Smooth muscle cell (in vitro differentiated cells): ENCODE results near the gene ADGRB2. TPM values are rescaled to one million over a fixed set of nuclear protein-coding genes. Genes with fewer than 3 reads are reported as not detected.

ENCODE experiments used
- DNase-seq: peaks from one replicate; lab custom pipeline; 2025; ENCODE audit not compliant: unreplicated experiment; lab: John Stamatoyannopoulos, UW
- H2AFZ ChIP-seq: fragments of 200-600 bp; sonication (generic); 2 replicates; pipeline ENCODE4 v1.6.0; 2016; ENCODE audit warnings: antibody characterized with exemption, low read depth, mild to moderate bottlenecking
- H3F3A ChIP-seq: fragments of 200-600 bp; sonication (generic); 2 replicates; pipeline ENCODE4 v1.6.0; 2017; ENCODE audit warnings: antibody characterized with exemption, low read depth
- H3K27ac ChIP-seq: fragments of 200-600 bp; sonication (generic); 2 replicates; pipeline ENCODE4 v1.5.1; 2016; ENCODE audit warnings: low read depth, mild to moderate bottlenecking
- H3K27me3 ChIP-seq: fragments of 200-600 bp; sonication (generic); 2 replicates; pipeline ENCODE4 v1.6.1; 2016; ENCODE audit warnings: low read depth, mild to moderate bottlenecking
- H3K36me3 ChIP-seq: fragments of 200-600 bp; sonication (generic); 2 replicates; pipeline ENCODE4 v1.5.1; 2016; ENCODE audit warnings: low read depth
- H3K4me1 ChIP-seq: fragments of 200-600 bp; sonication (generic); 2 replicates; pipeline ENCODE4 v1.5.1; 2016; ENCODE audit warnings: low read depth
- H3K4me2 ChIP-seq: fragments of 200-600 bp; sonication (generic); 2 replicates; pipeline ENCODE4 v1.6.0; 2016; ENCODE audit warnings: mild to moderate bottlenecking
- H3K4me3 ChIP-seq: fragments of 200-600 bp; sonication (generic); 2 replicates; pipeline ENCODE4 v1.5.1; 2016; ENCODE audit warnings: mild to moderate bottlenecking
- H3K79me2 ChIP-seq: fragments of 200-600 bp; sonication (generic); 2 replicates; pipeline ENCODE4 v1.6.0; 2016; ENCODE audit warnings: low read depth, mild to moderate bottlenecking
- H3K9ac ChIP-seq: fragments of 200-600 bp; sonication (generic); 2 replicates; pipeline ENCODE4 v1.6.0; 2016; ENCODE audit warnings: low read depth
- H3K9me3 ChIP-seq: fragments of 200-600 bp; sonication (generic); replicated peaks from 2 replicates; pipeline ENCODE4 v1.5.1; 2016; ENCODE audit warnings: low read depth
- H4K20me1 ChIP-seq: fragments of 200-600 bp; sonication (generic); 2 replicates; pipeline ENCODE4 v1.6.0; 2016; ENCODE audit warnings: low read depth
- WGBS: methylation state at CpG from one replicate; pipeline ENCODE4 v1.1.7; 2016; ENCODE audit warnings: low lambda C conversion rate; 5-methylcytosine and 5-hydroxymethylcytosine counted together
- polyA plus RNA-seq: library from polyadenylated mRNA; unstranded; fragments of >200 nt; fragmentation: Nextera tagmentation; extraction: Ambion mirVana; gene quantifications from 2 replicates; pipeline ENCODE4 v1.2.1, GENCODE V29; 2016
- total RNA-seq: library from RNA; depleted of rRNA; stranded (reverse); fragments of >200 nt; gene quantifications from 2 replicates; pipeline ENCODE4 v1.2.3, GENCODE V29; 2014
- TF ChIP-seq, protein P1 (sequence below): fragments of 200-600 bp; sonication (generic); IDR thresholded peaks from 2 replicates; pipeline ENCODE4 v1.5.1; 2017; ENCODE audit warnings: borderline replicate concordance, mild to moderate bottlenecking, antibody characterized with exemption; ENCODE audit not compliant: insufficient read depth, poor library complexity, severe bottlenecking

The ADGRB2 gene
- total and polyA plus RNA-seq, 2 experiments from 2014 or later = 8.8 to 9.4 TPM

GRCh38 chr1:31696242-31696641 lies 67.9 kb downstream of the ADGRB2 start:
- H3K9me3 ChIP-seq = no peaks in the 10 kb centered on the region
- no peaks in the 10 kb centered on the region for H4K20me1 ChIP-seq
- DNase-seq = no peak
- no peak overlapping the region for H3K9ac ChIP-seq
- H3K4me1 ChIP-seq = peaks cover under 1% of the 10 kb centered on the region
- peaks cover 17% of the 10 kb centered on the region for H3K79me2 ChIP-seq
- H3K4me3 ChIP-seq = no peak overlapping the region
- H2AFZ ChIP-seq = no peak overlapping the region
- H3F3A ChIP-seq = peaks cover under 1% of the 10 kb centered on the region
- TF ChIP-seq, protein P1, sequence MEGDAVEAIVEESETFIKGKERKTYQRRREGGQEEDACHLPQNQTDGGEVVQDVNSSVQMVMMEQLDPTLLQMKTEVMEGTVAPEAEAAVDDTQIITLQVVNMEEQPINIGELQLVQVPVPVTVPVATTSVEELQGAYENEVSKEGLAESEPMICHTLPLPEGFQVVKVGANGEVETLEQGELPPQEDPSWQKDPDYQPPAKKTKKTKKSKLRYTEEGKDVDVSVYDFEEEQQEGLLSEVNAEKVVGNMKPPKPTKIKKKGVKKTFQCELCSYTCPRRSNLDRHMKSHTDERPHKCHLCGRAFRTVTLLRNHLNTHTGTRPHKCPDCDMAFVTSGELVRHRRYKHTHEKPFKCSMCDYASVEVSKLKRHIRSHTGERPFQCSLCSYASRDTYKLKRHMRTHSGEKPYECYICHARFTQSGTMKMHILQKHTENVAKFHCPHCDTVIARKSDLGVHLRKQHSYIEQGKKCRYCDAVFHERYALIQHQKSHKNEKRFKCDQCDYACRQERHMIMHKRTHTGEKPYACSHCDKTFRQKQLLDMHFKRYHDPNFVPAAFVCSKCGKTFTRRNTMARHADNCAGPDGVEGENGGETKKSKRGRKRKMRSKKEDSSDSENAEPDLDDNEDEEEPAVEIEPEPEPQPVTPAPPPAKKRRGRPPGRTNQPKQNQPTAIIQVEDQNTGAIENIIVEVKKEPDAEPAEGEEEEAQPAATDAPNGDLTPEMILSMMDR = no peak
- H3K27ac ChIP-seq = no peak overlapping the region
- WGBS = 90% methylated on average over 4 of the region's 4 CpGs
- no peaks in the 10 kb centered on the region for H3K27me3 ChIP-seq
- H3K36me3 ChIP-seq = no peaks in the 10 kb centered on the region
- H3K4me2 ChIP-seq = no peak overlapping the region

DNA sequence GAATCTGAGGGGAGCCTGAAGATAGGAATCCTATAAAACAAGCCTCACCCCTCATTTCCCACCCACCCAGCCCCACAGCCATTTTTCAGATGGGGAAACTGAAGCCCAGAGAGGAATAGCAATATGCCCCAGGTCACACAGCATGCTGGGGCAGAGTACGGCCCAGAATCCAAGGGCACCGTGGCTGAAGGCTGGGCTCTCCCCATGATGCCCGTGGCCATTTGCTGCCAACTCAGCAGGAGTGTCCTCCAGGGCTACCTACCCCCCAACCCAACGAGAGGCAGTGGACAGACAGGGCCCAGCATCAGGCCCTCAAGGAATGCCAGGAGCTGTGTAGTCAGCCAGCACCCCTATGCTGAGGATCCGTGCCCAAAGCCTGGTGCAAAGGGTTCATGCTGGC lies 68.8 kb downstream of the ADGRB2 start:
- Histone ChIP-seq H3K27me3 (no peaks in the 10 kb centered on the region), H3F3A (no peaks in the 10 kb centered on the region), H3K4me1 (peaks cover 4% of the 10 kb centered on the region), H3K36me3 (no peaks in the 10 kb centered on the region), H4K20me1 (no peaks in the 10 kb centered on the region), H3K9ac (no peak overlapping the region), H3K4me3 (no peak overlapping the region), H3K4me2 (no peak overlapping the region), H3K79me2 (peaks cover 14% of the 10 kb centered on the region), H3K27ac (no peak overlapping the region), H2AFZ (no peak overlapping the region), H3K9me3 (no peaks in the 10 kb centered on the region)
- 97% methylated on average over 5 of the region's 5 CpGs for WGBS
- no peak for DNase-seq
- TF ChIP-seq, protein P1 = no peak

DNA sequence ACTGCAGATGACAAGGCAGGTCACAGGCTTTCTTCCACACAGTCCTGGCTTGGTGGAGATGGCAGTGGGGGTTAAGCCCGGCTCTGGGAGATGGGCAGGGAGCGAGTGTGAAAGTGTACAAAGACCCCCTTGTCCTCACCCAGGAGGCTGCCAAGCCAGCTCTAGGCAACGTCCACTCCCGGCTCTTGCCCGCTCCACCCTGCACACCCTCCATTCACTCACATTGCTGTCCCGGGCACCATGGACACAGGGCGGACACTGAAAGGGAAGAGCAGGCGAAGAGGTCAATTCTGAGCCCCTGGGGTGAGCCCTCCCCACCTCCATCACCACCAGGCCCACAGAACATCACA lies 69.2 kb downstream of the ADGRB2 start:
- Histone ChIP-seq H2AFZ (no peak overlapping the region), H3K36me3 (no peaks in the 10 kb centered on the region), H3K4me1 (peaks cover 7% of the 10 kb centered on the region), H3K27ac (no peak overlapping the region), H3K4me3 (no peak overlapping the region), H3F3A (no peaks in the 10 kb centered on the region), H3K4me2 (no peak overlapping the region), H3K9ac (no peak overlapping the region), H3K79me2 (peaks cover 10% of the 10 kb centered on the region), H4K20me1 (no peaks in the 10 kb centered on the region), H3K9me3 (no peaks in the 10 kb centered on the region), H3K27me3 (no peaks in the 10 kb centered on the region)
- 97% methylated on average over 8 of the region's 8 CpGs for WGBS
- DNase-seq = no peak
- TF ChIP-seq, protein P1 = no peak
